GM18505 (cell line): ENCODE data around the gene ZNF446.
"Not testable (repeated sequence)": the region's sequence is repeated elsewhere in the genome, so short reads cannot be mapped to it uniquely, and the experiment has no call there.

Experiments used
- ATAC-seq: cut with Tn5 transposase; IDR thresholded peaks from one replicate; pipeline ENCODE4 v1.9.1; 2021; ENCODE audit not compliant: unreplicated experiment
- POLR2A ChIP-seq: IDR thresholded peaks from 4 replicates; pipeline ENCODE4 v1.6.1; 2011; ENCODE audit warnings: borderline replicate concordance; ENCODE audit not compliant: insufficient read depth, insufficient read length; ENCODE audit errors: extremely low read depth

ZNF446 gene

DNA sequence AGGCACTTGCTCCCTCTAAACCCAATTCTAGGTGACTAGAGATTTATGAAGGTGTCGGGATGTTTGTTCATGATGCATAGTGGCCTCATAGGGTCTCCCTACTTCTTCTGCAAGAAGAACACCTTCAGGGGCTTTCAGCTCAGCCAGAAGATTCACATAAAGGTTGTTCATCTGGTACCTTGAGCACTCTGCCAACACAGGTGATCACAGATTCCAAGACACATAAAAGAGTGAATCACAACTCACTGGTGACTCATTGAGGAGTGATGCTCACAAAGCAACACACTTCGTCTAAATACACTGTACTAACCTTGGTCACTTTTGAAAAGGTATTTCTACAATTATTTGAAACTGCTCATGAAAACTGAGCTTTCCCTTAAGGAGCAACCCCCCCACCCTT, 16.1 kb upstream of the ZNF446 start:
- no peak for ATAC-seq
- no peak for TF ChIP-seq POLR2A

DNA sequence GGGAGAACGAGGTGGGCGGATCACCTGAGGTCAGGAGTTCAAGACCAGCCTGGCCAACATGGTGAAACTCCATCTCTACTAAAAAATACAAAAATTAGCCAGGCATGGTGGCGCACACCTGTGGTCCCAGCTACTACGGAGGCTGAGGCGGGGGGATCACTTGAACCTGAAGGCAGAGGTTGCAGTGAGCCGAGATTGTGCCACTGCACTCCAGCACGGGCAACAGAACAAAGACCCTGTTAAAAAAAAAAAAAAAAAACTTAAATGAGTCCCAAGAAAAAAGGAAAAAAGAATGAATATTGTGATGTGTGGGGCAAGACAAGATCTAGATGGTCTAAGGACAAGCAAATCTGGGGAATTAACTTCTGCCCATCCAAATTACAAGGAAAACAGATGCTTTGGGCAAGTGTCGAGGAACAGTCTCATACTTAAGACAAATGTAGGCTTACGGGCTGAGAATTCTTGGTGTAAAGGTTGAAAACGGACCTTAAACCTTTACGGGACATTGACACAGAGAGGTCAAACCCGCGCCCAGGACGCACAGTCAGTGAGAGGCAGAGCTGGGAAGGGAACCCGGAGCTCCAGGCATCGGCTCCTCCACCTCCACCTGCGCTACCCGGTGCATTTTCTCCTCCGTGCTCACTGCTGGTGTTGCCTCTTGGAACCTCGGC, 9.9 kb upstream of the ZNF446 start:
- no peak for TF ChIP-seq POLR2A
- ATAC-seq: peak; percentile 16

DNA sequence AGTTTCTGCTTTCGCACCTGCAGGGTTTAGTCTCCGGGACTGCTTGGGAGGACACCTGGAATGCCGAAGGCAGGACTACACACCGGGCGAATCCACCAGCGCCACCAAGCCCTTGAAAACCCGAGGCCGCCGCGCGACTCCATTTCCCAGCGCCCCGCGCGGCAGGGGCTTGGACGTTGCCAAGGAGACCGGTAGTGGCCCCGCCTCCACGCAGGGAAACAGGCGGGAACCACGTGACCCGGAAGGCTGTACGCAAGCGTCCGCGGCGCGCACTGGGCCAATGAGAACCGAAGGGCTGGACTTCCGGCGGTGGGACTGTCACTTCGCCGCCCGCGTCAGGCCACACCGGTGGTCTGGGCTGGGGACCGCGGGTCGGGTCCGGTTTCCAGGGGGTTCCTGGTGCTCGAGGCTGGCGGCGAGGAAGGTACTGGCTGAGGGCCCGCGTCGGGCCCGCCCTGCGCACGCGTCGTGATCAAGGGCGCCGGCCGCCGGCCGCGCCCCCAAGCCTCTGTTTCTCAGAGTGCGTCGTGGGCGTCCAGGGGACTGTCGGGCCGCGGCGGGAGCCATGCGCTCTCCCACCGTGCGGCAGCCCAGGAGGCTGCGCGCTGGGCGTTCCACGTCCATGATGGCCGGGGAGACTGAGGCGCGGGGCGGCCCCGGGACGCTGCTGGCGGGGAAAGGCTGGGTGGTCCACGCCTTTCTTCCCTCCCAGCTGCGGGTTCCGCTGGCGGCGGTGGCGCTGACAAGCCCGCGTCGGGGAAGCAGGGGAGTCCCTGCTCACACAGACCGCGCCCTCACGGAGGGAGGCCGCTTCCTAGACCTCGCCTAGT, 9.2 kb upstream of the ZNF446 start, which contains the start of gene ZNF324:
Gene ZNF324 (plus strand): TSS at position 321 of the 830 bp plus-strand sequence. CDS start 2,106 bp downstream, outside the sequence.
- peak; percentile 95 for ATAC-seq
- TF ChIP-seq POLR2A: peak; percentile 75

DNA sequence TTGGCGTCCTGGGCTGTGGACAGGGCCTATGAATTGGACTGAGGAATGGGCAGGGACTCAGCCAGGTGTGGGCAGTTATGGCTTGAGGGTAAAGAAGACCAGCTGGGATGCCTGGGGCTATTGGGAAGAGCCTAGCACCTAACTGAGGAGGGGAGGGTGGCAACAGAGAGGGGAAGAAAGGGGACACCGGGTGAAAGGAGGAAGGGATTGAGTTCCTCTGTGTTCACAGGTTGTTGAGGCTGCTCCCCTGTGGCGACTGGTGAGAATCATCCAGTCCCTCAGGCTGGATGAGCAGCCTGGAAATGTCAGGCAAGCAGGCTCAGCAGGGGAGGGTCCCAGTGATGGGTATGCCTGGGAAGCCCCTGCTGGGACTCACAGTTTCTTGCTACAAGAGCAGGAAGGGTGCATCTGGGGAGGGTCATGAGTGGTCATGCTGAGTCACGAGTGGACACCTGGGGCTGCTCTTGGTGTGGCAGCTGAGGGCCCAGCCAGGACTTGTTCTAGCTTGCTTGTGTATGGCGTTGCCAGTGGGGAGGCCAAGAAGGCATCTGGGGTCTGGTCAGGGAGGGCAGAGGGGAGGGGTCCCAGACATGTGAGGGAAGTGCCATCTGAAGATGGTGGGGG, 7.8 kb upstream of the ZNF446 start:
- no peak for ATAC-seq
- TF ChIP-seq POLR2A: no peak

DNA sequence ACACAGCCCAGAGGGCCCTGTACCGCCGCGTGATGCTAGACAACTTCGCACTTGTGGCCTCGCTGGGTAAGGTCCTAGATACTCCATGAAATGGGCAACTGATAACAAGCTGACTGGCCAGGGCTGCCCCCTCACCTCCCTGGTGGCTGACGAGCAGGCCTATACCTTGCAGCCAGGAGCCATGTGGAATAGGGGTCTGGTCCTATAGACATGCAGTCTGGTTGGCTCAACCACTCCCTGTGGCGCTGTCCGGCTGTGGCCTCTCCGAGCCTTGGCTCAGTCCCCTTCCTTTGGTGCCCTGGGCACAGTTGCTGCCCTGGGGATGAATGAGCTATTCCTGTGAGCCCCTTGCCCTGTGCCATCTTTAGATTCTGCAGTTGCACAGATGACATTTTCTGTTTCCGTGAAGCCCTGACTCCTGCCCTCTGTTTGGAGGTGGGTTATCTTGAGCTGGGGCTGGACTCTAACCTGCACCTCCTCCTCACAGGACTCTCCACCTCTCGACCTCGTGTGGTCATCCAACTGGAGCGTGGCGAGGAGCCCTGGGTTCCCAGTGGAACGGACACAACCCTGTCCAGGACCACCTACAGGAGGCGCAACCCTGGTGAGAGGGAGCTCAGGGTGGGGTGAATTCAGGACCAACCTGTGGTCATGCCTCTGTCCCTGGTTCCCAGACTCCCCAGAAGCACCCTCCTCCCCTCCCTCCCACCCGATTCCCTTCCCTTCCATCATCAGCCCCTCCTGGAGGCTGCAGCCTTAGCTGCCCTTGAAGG, 6.7 kb upstream of the ZNF446 start:
- no peak for TF ChIP-seq POLR2A
- ATAC-seq: no peak

DNA sequence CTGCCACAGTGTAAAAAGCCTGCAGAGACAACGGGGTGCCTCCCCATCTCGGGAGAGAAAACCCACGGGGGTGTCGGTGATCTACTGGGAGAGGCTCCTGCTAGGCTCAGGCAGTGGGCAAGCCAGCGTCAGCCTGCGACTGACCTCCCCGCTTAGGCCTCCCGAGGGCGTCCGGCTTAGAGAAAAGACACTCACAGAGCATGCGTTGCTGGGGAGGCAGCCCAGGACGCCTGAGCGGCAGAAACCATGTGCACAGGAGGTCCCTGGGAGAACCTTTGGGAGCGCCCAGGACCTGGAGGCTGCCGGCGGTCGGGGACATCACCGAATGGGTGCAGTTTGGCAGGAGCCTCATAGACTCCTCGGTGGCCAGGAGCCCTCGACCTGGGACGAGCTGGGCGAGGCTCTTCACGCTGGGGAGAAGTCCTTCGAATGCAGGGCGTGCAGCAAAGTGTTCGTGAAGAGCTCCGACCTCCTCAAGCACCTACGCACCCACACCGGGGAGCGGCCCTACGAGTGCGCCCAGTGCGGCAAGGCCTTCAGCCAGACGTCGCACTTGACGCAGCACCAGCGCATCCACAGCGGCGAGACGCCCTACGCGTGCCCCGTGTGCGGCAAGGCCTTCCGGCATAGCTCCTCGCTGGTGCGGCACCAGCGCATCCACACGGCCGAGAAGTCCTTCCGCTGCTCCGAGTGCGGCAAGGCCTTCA, 5.2 kb upstream of the ZNF446 start:
- not testable (repeated sequence) for ATAC-seq

DNA sequence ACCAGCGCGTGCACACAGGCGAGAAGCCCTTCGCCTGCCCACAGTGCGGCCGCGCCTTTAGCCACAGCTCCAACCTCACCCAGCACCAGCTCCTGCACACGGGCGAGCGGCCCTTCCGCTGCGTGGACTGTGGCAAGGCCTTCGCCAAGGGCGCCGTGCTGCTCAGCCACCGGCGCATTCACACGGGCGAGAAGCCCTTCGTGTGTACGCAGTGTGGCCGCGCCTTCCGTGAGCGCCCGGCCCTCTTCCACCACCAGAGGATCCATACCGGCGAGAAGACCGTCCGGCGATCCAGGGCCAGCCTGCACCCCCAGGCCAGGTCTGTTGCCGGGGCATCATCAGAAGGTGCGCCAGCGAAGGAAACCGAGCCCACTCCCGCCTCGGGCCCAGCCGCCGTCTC, 4.4 kb upstream of the ZNF446 start:
- ATAC-seq: no peak

DNA sequence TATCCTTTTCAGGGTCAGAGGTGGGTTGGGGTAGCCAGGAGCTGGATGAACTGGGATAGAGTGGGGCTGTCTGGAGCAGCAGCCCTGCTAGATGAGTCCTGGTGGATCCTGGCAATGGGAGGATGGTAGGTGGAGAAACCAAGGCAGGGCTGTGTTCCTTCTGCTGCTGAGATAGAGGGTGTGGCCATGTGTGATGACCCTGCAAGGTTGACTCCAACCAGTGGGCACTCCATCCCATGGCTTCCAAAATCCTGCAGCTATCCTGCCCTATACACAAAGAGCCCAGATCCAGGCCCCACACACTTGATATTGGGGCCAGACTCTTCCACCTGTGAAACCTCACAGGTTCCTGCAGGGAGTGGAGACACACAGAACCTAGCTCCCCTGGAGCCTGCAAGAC, 2.4 kb upstream of the ZNF446 start:
- ATAC-seq: no peak
- TF ChIP-seq POLR2A: peak; percentile 7

More for the DNA sequence above, 4.4 kb upstream of the ZNF446 start:
- TF ChIP-seq POLR2A: no peak

DNA sequence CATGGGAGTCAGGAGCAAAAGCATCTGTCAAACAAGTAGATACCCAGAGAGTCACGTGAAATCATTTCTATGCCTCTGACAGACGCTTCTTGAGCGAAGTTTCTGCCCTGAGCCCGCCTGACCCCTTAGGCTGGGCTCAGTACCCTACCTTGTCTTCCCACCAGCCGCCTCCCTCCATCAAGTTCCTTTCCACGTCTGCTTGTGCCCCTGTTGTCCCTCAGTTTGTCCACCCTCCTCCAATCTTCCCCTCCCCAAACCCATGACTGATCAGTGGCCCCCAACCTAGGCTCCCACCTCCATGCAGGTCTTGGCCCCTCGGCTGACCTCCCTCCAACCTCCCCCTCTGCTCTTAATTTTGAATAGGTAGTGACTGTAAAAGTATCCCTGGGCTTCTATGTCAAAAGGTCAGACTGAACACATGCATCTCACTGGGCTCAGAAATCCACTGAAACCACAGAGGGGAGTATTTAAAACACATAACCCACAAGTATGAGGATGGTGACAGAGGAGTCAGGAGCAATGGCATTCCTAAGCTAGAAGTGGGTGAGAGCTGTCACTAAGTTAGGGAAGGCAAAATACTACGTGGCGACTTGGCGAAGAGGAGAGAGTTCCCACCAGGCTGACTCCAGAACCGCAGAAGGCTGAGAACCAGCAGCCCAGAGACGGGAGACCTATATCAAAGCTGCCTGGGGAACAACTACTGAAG, 1.7 kb upstream of the ZNF446 start:
- no peak for TF ChIP-seq POLR2A
- no peak for ATAC-seq

DNA sequence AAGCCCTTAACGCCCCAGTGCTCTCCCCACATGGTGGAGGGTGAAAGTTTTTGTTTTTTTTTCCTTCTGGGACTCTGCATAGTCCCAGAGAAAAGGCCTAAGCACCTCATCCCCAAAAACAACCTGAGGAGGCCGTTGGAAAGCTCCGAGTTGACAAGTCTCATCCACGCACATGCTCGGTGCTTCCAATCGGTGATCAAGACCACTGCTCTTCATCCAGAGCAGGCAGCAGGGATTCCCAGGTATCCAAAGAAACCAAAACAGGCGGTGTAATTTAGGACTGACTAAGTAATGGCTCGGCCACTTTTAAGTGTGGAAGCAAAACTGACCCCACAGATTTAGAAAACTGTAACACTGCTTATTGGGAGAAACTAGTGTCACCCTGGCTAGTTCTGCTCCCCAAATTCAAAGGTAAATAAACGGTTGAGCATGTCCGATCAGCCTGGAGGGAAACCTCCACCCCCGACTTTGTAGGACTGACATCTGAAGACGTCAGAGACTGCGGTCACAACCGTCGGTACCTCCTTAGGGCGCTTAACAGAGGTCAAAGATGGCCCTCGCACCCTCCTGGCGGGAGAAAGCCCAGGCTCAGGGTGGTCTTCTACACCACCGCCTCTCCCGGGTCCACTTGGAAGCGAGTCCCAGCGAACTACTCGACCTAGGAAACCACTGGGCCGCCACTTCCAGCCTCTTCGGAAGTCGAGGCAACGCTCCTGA, 997 bp upstream of the ZNF446 start:
- peak; percentile 1 for ATAC-seq
- TF ChIP-seq POLR2A: no peak

DNA sequence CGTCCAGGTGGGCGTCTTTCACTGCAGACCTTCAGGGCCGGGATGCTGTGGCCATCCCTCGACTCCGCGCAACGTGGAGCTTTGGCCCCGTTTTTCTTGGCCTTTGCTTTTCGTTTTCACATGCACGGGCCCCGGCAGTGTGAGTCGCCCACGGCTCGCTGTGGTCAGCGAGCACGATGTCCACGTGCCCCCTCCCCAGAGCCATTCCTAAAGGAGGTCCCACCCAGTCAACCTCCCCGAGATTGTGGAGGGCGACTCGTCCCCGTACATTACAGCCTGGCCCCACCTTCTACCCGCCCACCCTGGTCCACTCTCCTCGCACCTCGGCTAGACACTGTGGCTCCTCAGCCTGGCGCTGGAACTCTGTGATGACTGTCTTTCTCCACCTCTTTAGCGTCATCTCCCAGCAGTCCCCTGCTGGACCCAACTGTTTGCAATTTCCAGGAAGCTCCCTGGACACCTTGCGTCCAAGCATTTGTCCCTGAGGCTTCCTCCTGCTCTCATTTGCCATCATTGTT, 405 bp downstream of the ZNF446 start:
- no peak for ATAC-seq
- no peak for TF ChIP-seq POLR2A
